Right lobe of liver (tissue), 4 donors: ENCODE measurements around the gene GOLGB1.

Experiments used
- CTCF ChIP-seq, 4 donors: fragments of 200-600 bp in 3 of 4; fragments of 450-650 bp in 1 of 4; IDR thresholded peaks; one replicate each; pipeline versions ENCODE4 v1.5.1 to v1.8.0; 2016 to 2022; ENCODE audit warnings: antibody characterized with exemption in 4 of 4, mild to moderate bottlenecking in 2 of 4
- POLR2A ChIP-seq: fragments of 450-650 bp; IDR thresholded peaks from one replicate; pipeline ENCODE4 v1.6.1; 2017; ENCODE audit warnings: antibody characterized with exemption, mild to moderate bottlenecking
- donor health status: DM: no; HTN: no; CAD: no.
- donor health status: DM: no; HTN: no; CAD: no.
- donor health status: DM: no; HTN: yes; CAD: no.

DNA sequence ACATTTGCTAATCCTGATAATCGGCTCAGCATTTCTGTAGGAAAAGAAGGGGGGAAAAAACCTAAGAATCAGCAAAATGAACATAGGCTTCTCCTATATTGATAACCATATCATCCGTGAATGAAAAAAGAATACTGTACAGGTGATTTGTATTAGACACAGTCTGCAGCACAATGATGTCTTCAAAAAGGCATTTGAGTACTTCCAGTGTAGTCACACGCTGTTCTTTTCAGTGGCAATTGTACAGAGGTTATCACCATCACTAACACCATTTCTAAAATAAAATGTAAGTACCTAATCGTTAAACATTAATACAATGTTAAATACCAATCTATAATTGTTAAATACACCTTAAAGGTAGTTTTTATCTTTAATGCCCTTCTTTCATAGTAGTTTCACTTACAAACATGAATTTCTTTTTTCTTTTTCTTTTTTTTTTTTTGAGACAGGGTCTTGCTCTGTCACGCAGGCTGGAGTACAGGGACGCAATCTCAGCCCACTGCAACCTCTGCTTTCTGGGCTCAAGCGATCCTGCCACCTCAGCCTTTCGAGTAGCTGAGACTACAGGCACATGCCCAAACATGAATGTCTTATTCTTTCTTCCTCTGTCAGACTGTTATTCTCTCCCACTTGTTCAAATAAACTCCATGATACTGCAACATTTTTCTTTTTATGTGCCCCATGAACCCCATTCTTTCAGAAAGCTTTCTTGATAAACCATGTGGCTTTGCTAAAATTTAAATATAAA lies 18.4 kb downstream of the GOLGB1 start:
- TF ChIP-seq CTCF (IDR thresholded peaks at IDR 0.05) (no peak), POLR2A (no peak)
